DOHH2 (cell line): ENCODE data around the gene OR8D2.

Experiments
- CTCF ChIP-seq: fragments of 200-600 bp; sonication (generic); IDR thresholded peaks from one replicate; pipeline ENCODE4 v1.5.1; 2014; ENCODE audit warnings: antibody characterized with exemption, mild to moderate bottlenecking, low read depth, low read length; ENCODE audit not compliant: poor library complexity, severe bottlenecking
- EZH2phosphoT487 ChIP-seq: fragments of 200-600 bp; sonication (generic); IDR thresholded peaks from 2 replicates; pipeline ENCODE4 v1.6.1; 2017; ENCODE audit warnings: borderline replicate concordance, mild to moderate bottlenecking, antibody characterized with exemption, low read length, moderate library complexity, mixed read lengths

DNA sequence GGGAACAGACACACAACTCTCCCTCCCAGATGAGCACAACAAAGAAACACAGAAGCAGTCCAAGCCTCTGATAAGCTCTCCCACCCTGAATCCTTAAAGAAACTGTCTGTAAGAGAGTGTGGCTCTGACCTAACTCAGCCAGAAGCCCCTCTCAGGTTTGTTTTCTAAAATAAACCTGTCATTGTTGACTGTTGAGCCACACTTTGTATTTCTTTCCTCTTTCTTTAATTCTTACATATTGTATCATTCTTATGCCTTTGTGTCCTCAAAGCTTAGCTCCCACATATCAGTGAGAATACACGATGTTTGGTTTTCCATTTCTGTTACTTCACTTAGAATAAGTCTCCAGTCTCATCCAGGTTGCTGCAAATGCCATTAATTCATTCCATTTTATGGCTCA, 7.8 kb upstream of the OR8D2 start:
- no peak for TF ChIP-seq CTCF
- no peak for TF ChIP-seq EZH2phosphoT487
